Measurements from ENCODE around the gene SLC8A2. TPM values are rescaled to one million over a fixed set of nuclear protein-coding genes. Genes with fewer than 3 reads are reported as not detected.

Gene SLC8A2
- total and polyA plus RNA-seq, 11 donors = 0.08 to 0.67 (median 0.29) TPM; not detected in 4

DNA sequence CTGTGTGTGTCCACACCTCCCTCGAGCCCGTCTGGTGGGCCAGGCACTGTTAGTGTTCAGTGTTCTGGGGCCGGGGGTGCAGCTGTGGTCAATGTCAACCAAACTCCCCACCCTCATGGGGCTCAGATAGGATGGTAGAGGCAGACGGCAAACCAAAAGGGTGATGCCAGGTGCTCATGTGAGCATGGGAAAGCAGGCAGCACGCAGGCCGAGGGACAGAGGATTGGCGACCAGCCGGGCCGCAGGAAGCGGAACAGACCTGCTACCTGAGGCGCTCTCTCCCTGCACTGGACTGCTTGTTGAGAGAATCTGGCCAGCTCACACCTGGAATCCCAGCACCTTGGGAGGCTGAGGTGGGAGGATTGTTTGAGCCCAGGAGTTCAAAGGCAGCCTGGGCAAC is 93.4 kb downstream of the SLC8A2 start:
- Histone ChIP-seq H3K4me3 (no peak overlapping the region), H3K27ac (peak overlapping the region in 6 of 12 donors; percentile 16 to 90 (median 66)), H3K4me1 (peaks cover 0 to 17% (median 4%) of the 10 kb centered on the region in 12 donors), H3K36me3 (peaks cover 0 to 88% (median 72%) of the 10 kb centered on the region in 9 donors), H3K27me3 (no peaks in the 10 kb centered on the region), H3K9me3 (no peaks in the 10 kb centered on the region)
- ATAC-seq = no peak
- 92 to 100% (median 93%) methylated on average over 10 to 11 of the region's 11 CpGs for WGBS, 4 donors
- DNase-seq = no peak
- TF ChIP-seq CTCF (IDR thresholded peaks at IDR 0.05) (no peak), POLR2A (IDR thresholded peaks at IDR 0.05) (no peak)
- intact Hi-C loops (cut with DNase I) = no loop called here

Other genes with a start within 250 kb of the SLC8A2 start
- gene BBC3, start 240.7 kb downstream of the SLC8A2 start, total RNA-seq = 1 to 10 TPM; 1.9 to 5.4 (median 4.6) TPM
- 1 to 10 TPM; 3.8 to 5.0 TPM for gene BBC3, start 240.7 kb downstream of the SLC8A2 start, polyA plus RNA-seq
- 10 to 100 TPM in 8 of 9 donors, 1 to 10 TPM in 1; 6.7 to 23.8 (median 14.9) TPM for gene CCDC9, start 215.4 kb downstream of the SLC8A2 start, total RNA-seq
- 10 to 100 TPM; 29.5 to 33.3 TPM for gene CCDC9, start 215.4 kb downstream of the SLC8A2 start, polyA plus RNA-seq
- gene INAFM1, start 197.0 kb downstream of the SLC8A2 start, total RNA-seq = 10 to 100 TPM in 5 of 9 donors, 1 to 10 TPM in 4; 4.8 to 14.0 (median 10.3) TPM
- gene INAFM1, start 197.0 kb downstream of the SLC8A2 start, polyA plus RNA-seq = 1 to 10 TPM; 7.4 to 8.3 TPM
- 10 to 100 TPM in 3 of 9 donors, 1 to 10 TPM in 6; 3.0 to 37.9 (median 7.5) TPM for gene C5AR1, start 162.0 kb downstream of the SLC8A2 start, total RNA-seq
- gene C5AR1, start 162.0 kb downstream of the SLC8A2 start, polyA plus RNA-seq = 1 to 10 TPM in 1 of 2 donors, under 1 TPM in 1; 0.80 to 5.6 TPM
- 1 to 10 TPM in 3 of 9 donors, under 1 TPM in 6; 0.12 to 3.3 (median 0.94) TPM for gene C5AR2, start 139.7 kb downstream of the SLC8A2 start, total RNA-seq
- under 1 TPM; 0.23 to 0.55 TPM for gene C5AR2, start 139.7 kb downstream of the SLC8A2 start, polyA plus RNA-seq
- gene DHX34, start 122.6 kb downstream of the SLC8A2 start, total RNA-seq = 10 to 100 TPM in 2 of 9 donors, 1 to 10 TPM in 7; 3.7 to 10.6 (median 6.7) TPM
- 10 to 100 TPM in 1 of 2 donors, 1 to 10 TPM in 1; 6.1 to 13.3 TPM for gene DHX34, start 122.6 kb downstream of the SLC8A2 start, polyA plus RNA-seq
- gene MEIS3, start 52.4 kb downstream of the SLC8A2 start, total RNA-seq = 1 to 10 TPM; 1.8 to 6.0 (median 2.5) TPM
- 1 to 10 TPM; 2.4 to 3.7 TPM for gene MEIS3, start 52.4 kb downstream of the SLC8A2 start, polyA plus RNA-seq
- 1 to 10 TPM; 3.2 to 9.5 (median 7.0) TPM for gene KPTN, start 12.3 kb upstream of the SLC8A2 start, total RNA-seq
- gene KPTN, start 12.3 kb upstream of the SLC8A2 start, polyA plus RNA-seq = 10 to 100 TPM in 1 of 2 donors, 1 to 10 TPM in 1; 9.4 to 15.8 TPM
- 100 to 1,000 TPM; 113 to 238 (median 125) TPM for gene NAPA, start 43.2 kb upstream of the SLC8A2 start, total RNA-seq
- 100 to 1,000 TPM; 118 to 121 TPM for gene NAPA, start 43.2 kb upstream of the SLC8A2 start, polyA plus RNA-seq
- gene ZNF541, start 101.3 kb upstream of the SLC8A2 start, total RNA-seq = 1 to 10 TPM in 6 of 9 donors, under 1 TPM in 3; 0.63 to 3.8 (median 1.1) TPM
- gene ZNF541, start 101.3 kb upstream of the SLC8A2 start, polyA plus RNA-seq = 1 to 10 TPM in 1 of 2 donors, under 1 TPM in 1; 0.15 to 1.1 TPM
- gene BICRA, start 137.2 kb upstream of the SLC8A2 start, total RNA-seq = 10 to 100 TPM in 3 of 9 donors, 1 to 10 TPM in 6; 5.3 to 14.5 (median 8.7) TPM
- gene BICRA, start 137.2 kb upstream of the SLC8A2 start, polyA plus RNA-seq = 1 to 10 TPM; 7.2 to 7.6 TPM
- gene EHD2, start 241.5 kb upstream of the SLC8A2 start, total RNA-seq = 100 to 1,000 TPM in 1 of 9 donors, 10 to 100 TPM in 8; 39.9 to 133 (median 45.1) TPM
- gene EHD2, start 241.5 kb upstream of the SLC8A2 start, polyA plus RNA-seq = 10 to 100 TPM; 30.6 to 52.7 TPM